HG02588 (cell line): ENCODE measurements around the gene TMEM40.
"Not testable (repeated sequence)": the region's sequence is repeated elsewhere in the genome, so short reads cannot be mapped to it uniquely, and the experiment has no call there.

Experiments used
- ATAC-seq: cut with Tn5 transposase; IDR thresholded peaks from one replicate; pipeline ENCODE4 v1.9.1; 2021; ENCODE audit warnings: mild to moderate bottlenecking, moderate library complexity; ENCODE audit not compliant: unreplicated experiment

TMEM40 gene

GRCh38 chr3:12759097-12759679 lies at the start of gene TMEM40:
Gene TMEM40 (minus strand): TSS chr3:12759259. CDS start chr3:12749832, 9,427 bp downstream.
- peak; percentile 5 for ATAC-seq

GRCh38 chr3:12808587-12808986 lies 49.5 kb upstream of the TMEM40 start:
- ATAC-seq: no peak

- ATAC-seq: no peak
Observed at GRCh38 chr3:12807601-12808359, 48.7 kb upstream of the TMEM40 start.

- no peak for ATAC-seq
Observed at GRCh38 chr3:12807066-12807465, 48.0 kb upstream of the TMEM40 start.

- no peak for ATAC-seq
Observed at GRCh38 chr3:12803371-12803770, 44.3 kb upstream of the TMEM40 start.

GRCh38 chr3:12799525-12800440 lies 40.7 kb upstream of the TMEM40 start:
- ATAC-seq: no peak

- ATAC-seq: no peak
Observed at GRCh38 chr3:12798559-12799179, 39.6 kb upstream of the TMEM40 start.

GRCh38 chr3:12797892-12798558 lies 39.0 kb upstream of the TMEM40 start:
- no peak for ATAC-seq

- no peak for ATAC-seq
Observed at GRCh38 chr3:12797124-12797891, 38.2 kb upstream of the TMEM40 start.

- no peak for ATAC-seq
Observed at GRCh38 chr3:12796171-12797123, 37.4 kb upstream of the TMEM40 start, which contains the start of gene CAND2. Gene CAND2 (plus strand): TSS chr3:12796680. CDS start chr3:12796721, 41 bp downstream.

- ATAC-seq: no peak
Observed at GRCh38 chr3:12793701-12794100, 34.6 kb upstream of the TMEM40 start.

- no peak for ATAC-seq
Observed at GRCh38 chr3:12791430-12791829, 32.4 kb upstream of the TMEM40 start.

- not testable (repeated sequence) for ATAC-seq
Observed at GRCh38 chr3:12787967-12788690, 29.1 kb upstream of the TMEM40 start.

- ATAC-seq: not testable (repeated sequence)
Observed at GRCh38 chr3:12787346-12787745, 28.3 kb upstream of the TMEM40 start.

GRCh38 chr3:12785096-12785495 lies 26.0 kb upstream of the TMEM40 start:
- ATAC-seq: no peak

GRCh38 chr3:12782172-12782815 lies 23.2 kb upstream of the TMEM40 start:
- ATAC-seq: no peak

GRCh38 chr3:12780751-12781150 lies 21.7 kb upstream of the TMEM40 start:
- no peak for ATAC-seq
